PC-9 (cell line): ENCODE results near the gene DPYD.

ENCODE experiments used
- CTCF ChIP-seq: fragments of 200-600 bp; sonication (generic); conservative IDR thresholded peaks from 2 replicates; pipeline ENCODE4 v1.6.1; 2017; ENCODE audit warnings: mixed run types, antibody characterized with exemption, mild to moderate bottlenecking, moderate library complexity
- EZH2 ChIP-seq: fragments of 200-600 bp; sonication (generic); IDR thresholded peaks from 2 replicates; pipeline ENCODE4 v1.8.0; 2017; ENCODE audit warnings: antibody characterized with exemption, low read depth

- no peak for TF ChIP-seq CTCF
- no peak for TF ChIP-seq EZH2
Observed at GRCh38 chr1:97070376-97070775, 850.5 kb downstream of the DPYD start.
